Caco-2 (cell line): ENCODE measurements around the gene ZNF839. TPM values are rescaled to one million over a fixed set of nuclear protein-coding genes. Genes with fewer than 3 reads are reported as not detected.

Experiments
- BruUV-seq: library from RNA; stranded (reverse); fragments of 400-500 nt; replicated peaks from 2 replicates; lab custom pipeline; 2021; lab: Mats Ljungman, UMichigan
- CTCF ChIA-PET: fragments of 300-600 bp; sonication (Branson Sonifier 250); formaldehyde crosslinking; loops from one replicate; lab custom pipeline; 2022; ENCODE audit warnings: antibody characterized with exemption; lab: Charles Lee
- POLR2A ChIA-PET: fragments of 300-600 bp; sonication (Branson Sonifier 250); formaldehyde crosslinking; loops from one replicate; lab custom pipeline; 2022; ENCODE audit warnings: antibody characterized with exemption; lab: Charles Lee
- DNase-seq, 2 experiments: peaks; one replicate each; pipeline versions ENCODE4 v3.0.0 to v3.0.0-alpha.2; 2020 to 2022
- H3K27me3 ChIP-seq: replicated peaks from 2 replicates; pipeline ENCODE4 v1.6.0; 2011; ENCODE audit warnings: low read length; ENCODE audit not compliant: control insufficient read depth, insufficient read depth
- H3K36me3 ChIP-seq: 2 replicates; pipeline ENCODE4 v1.5.1; 2011; ENCODE audit warnings: low read length; ENCODE audit not compliant: control insufficient read depth, insufficient read depth
- H3K4me1 ChIP-seq: fragments of 250-450 bp; sonication (Bioruptor Pico); 2 replicates; pipeline ENCODE4 v1.5.1; 2020; ENCODE audit warnings: mild to moderate bottlenecking
- H3K4me3 ChIP-seq: 2 replicates; pipeline ENCODE4 v1.5.1; 2011; ENCODE audit warnings: low read depth, mild to moderate bottlenecking, control low read depth, low read length
- H3K9me3 ChIP-seq: fragments of 250-450 bp; sonication (Bioruptor Pico); 2 replicates; pipeline ENCODE4 v1.5.1; 2020; ENCODE audit warnings: mild to moderate bottlenecking, moderate library complexity
- H3K27ac Mint-ChIP-seq: one replicate; pipeline ENCODE4 v1.8.0; 2022; ENCODE audit warnings: mixed read lengths; ENCODE audit not compliant: unreplicated experiment
- H3K27me3 Mint-ChIP-seq: one replicate; pipeline ENCODE4 v1.8.0; 2022; ENCODE audit warnings: mixed read lengths; ENCODE audit not compliant: insufficient read depth, unreplicated experiment
- H3K36me3 Mint-ChIP-seq: one replicate; pipeline ENCODE4 v1.8.0; 2022; ENCODE audit warnings: mild to moderate bottlenecking, mixed read lengths; ENCODE audit not compliant: insufficient read depth, unreplicated experiment
- H3K4me1 Mint-ChIP-seq: one replicate; pipeline ENCODE4 v1.8.0; 2022; ENCODE audit warnings: low read depth, mixed read lengths; ENCODE audit not compliant: unreplicated experiment
- H3K4me3 Mint-ChIP-seq: one replicate; pipeline ENCODE4 v1.8.0; 2022; ENCODE audit warnings: mild to moderate bottlenecking, moderate library complexity, mixed read lengths; ENCODE audit not compliant: unreplicated experiment
- H3K9me3 Mint-ChIP-seq: one replicate; pipeline ENCODE4 v1.8.0; 2022; ENCODE audit warnings: mixed read lengths; ENCODE audit not compliant: unreplicated experiment
- CTCF ChIP-seq, 2 experiments: fragments of 200-600 bp in 1 of 2; IDR thresholded peaks; 1 replicate in 1 of 2; 2 replicates in 1 of 2; pipeline versions ENCODE4 v1.5.1 to v1.8.0; 2011 to 2022; ENCODE audit warnings: antibody characterized with exemption in 1 of 2, control low read depth in 1 of 2, inconsistent platforms in 1 of 2, low read depth in 1 of 2, low read length in 1 of 2, mild to moderate bottlenecking in 1 of 2, moderate library complexity in 1 of 2; ENCODE audit not compliant: insufficient read depth in 1 of 2, severe bottlenecking in 1 of 2, unreplicated experiment in 1 of 2
- intact Hi-C: fragments of 100-400 bp; cut with micrococcal nuclease; formaldehyde crosslinking; loops from one replicate; pipeline ENCODE4 v1.10.0; 2022; ENCODE audit not compliant: unreplicated experiment
- total RNA-seq: library from RNA; stranded (reverse); gene quantifications from 2 replicates; pipeline ENCODE4 v1.2.3, GENCODE V29; 2022

ZNF839 gene
- total RNA-seq, 1 experiment from 2014 or later, result 11.9 TPM

- BruUV-seq, result no TSS peak
- H3K4me1 Mint-ChIP-seq, result no peaks in the 10 kb centered on the region
- intact Hi-C loops, result no loop called here
- POLR2A ChIA-PET, result no interaction called here
- no peaks in the 10 kb centered on the region for H3K27me3 Mint-ChIP-seq
- no peak overlapping the region for H3K4me3 Mint-ChIP-seq
- DNase-seq, result no peak
- H3K4me1 ChIP-seq, result no peaks in the 10 kb centered on the region
- CTCF ChIA-PET, result no interaction called here
- no peaks in the 10 kb centered on the region for H3K36me3 Mint-ChIP-seq
- no peaks in the 10 kb centered on the region for H3K36me3 ChIP-seq
- H3K9me3 ChIP-seq, result no peaks in the 10 kb centered on the region
- H3K27ac Mint-ChIP-seq, result no peak overlapping the region
- no peaks in the 10 kb centered on the region for H3K9me3 Mint-ChIP-seq
- no peak overlapping the region for H3K4me3 ChIP-seq
- H3K27me3 ChIP-seq, result no peaks in the 10 kb centered on the region
- no peak for TF ChIP-seq CTCF (IDR thresholded peaks at IDR 0.05; ENCODE audit: insufficient read depth in 1 of 2, low read depth in 1 of 2, low read length in 1 of 2, severe bottlenecking in 1 of 2, unreplicated experiment in 1 of 2)
These were observed 58.1 kb downstream of the ZNF839 start for GRCh38 chr14:102377696-102378095.

GRCh38 chr14:102378830-102379229 is 59.3 kb downstream of the ZNF839 start:
- POLR2A ChIA-PET, result no interaction called here

GRCh38 chr14:102387086-102387485 is 67.5 kb downstream of the ZNF839 start:
- no peak for DNase-seq
- H3K4me3 Mint-ChIP-seq, result no peak overlapping the region
- Histone ChIP-seq H3K4me3 (no peak overlapping the region), H3K27me3 (no peaks in the 10 kb centered on the region), H3K9me3 (no peaks in the 10 kb centered on the region), H3K4me1 (no peaks in the 10 kb centered on the region), H3K36me3 (no peaks in the 10 kb centered on the region)
- no peaks in the 10 kb centered on the region for H3K27me3 Mint-ChIP-seq
- H3K9me3 Mint-ChIP-seq, result no peaks in the 10 kb centered on the region
- no peaks in the 10 kb centered on the region for H3K36me3 Mint-ChIP-seq
- no peak overlapping the region for H3K27ac Mint-ChIP-seq
- H3K4me1 Mint-ChIP-seq, result no peaks in the 10 kb centered on the region
- intact Hi-C loops, result no loop called here
- CTCF ChIA-PET, result no interaction called here
- BruUV-seq, result no TSS peak
- POLR2A ChIA-PET, result no interaction called here
- TF ChIP-seq CTCF (IDR thresholded peaks at IDR 0.05; ENCODE audit: insufficient read depth in 1 of 2, low read depth in 1 of 2, low read length in 1 of 2, severe bottlenecking in 1 of 2, unreplicated experiment in 1 of 2), result no peak

More at GRCh38 chr14:102378830-102379229, 59.3 kb downstream of the ZNF839 start:
- Mint-ChIP-seq H3K9me3 (no peaks in the 10 kb centered on the region), H3K4me1 (no peaks in the 10 kb centered on the region), H3K27ac (no peak overlapping the region), H3K36me3 (no peaks in the 10 kb centered on the region), H3K4me3 (no peak overlapping the region), H3K27me3 (no peaks in the 10 kb centered on the region)
- intact Hi-C loops, result no loop called here
- CTCF ChIA-PET, result no interaction called here
- no peak for DNase-seq
- BruUV-seq, result no TSS peak
- Histone ChIP-seq H3K27me3 (no peaks in the 10 kb centered on the region), H3K9me3 (no peaks in the 10 kb centered on the region), H3K4me1 (no peaks in the 10 kb centered on the region), H3K4me3 (no peak overlapping the region), H3K36me3 (no peaks in the 10 kb centered on the region)
- no peak for TF ChIP-seq CTCF (IDR thresholded peaks at IDR 0.05; ENCODE audit: insufficient read depth in 1 of 2, low read depth in 1 of 2, low read length in 1 of 2, severe bottlenecking in 1 of 2, unreplicated experiment in 1 of 2)
